ENCODE data around the gene HBG2. TPM values are rescaled to one million over a fixed set of nuclear protein-coding genes. Genes with fewer than 3 reads are reported as not detected.
A peak's percentile ranks its signal among the peaks of the same experiment; 100 is the strongest.
"Not testable (repeated sequence)": the region's sequence is repeated elsewhere in the genome, so short reads cannot be mapped to it uniquely, and the experiment has no call there.

Gene HBG2
- total RNA-seq, 4 donors from 2014 or later = not detected

GRCh38 chr11:5298451-5298850 lies 43.9 kb upstream of the HBG2 start:
- H3K27me3 ChIP-seq = no peaks in the 10 kb centered on the region
- H3K36me3 ChIP-seq = no peaks in the 10 kb centered on the region
- H3K4me1 ChIP-seq = no peaks in the 10 kb centered on the region
- H3K9me3 ChIP-seq = no peaks in the 10 kb centered on the region
- H3K4me3 ChIP-seq = no peak overlapping the region
- no peak overlapping the region for H3K27ac ChIP-seq
- no peak for DNase-seq (ENCODE audit: low spot score in 2 of 2)
- WGBS, 2 donors = 45 to 100% methylated on average over 1 of the region's 1 CpG
- TF ChIP-seq EP300 (IDR thresholded peaks at IDR 0.05) (no peak), CTCF (IDR thresholded peaks at IDR 0.05) (no peak), POLR2A (IDR thresholded peaks at IDR 0.05) (no peak)

- Histone ChIP-seq H3K9me3 (no peaks in the 10 kb centered on the region), H3K36me3 (no peaks in the 10 kb centered on the region), H3K27me3 (no peaks in the 10 kb centered on the region), H3K4me3 (no peak overlapping the region), H3K27ac (no peak overlapping the region), H3K4me1 (no peaks in the 10 kb centered on the region)
- WGBS, 2 donors = 55 to 66% methylated on average over 4 of the region's 4 CpGs
- DNase-seq (ENCODE audit: low spot score in 2 of 2) = no peak
- no peak for TF ChIP-seq CTCF (IDR thresholded peaks at IDR 0.05)
- TF ChIP-seq POLR2A (IDR thresholded peaks at IDR 0.05) = no peak
- no peak for TF ChIP-seq EP300 (IDR thresholded peaks at IDR 0.05)
These were observed 43.2 kb upstream of the HBG2 start for GRCh38 chr11:5297721-5298323.

- 94 to 95% methylated on average over 18 to 36 of the region's 41 CpGs for WGBS, 2 donors
- H3K27ac ChIP-seq; H3K4me3 ChIP-seq; H3K9me3 ChIP-seq; DNase-seq (ENCODE audit: low spot score in 2 of 2); H3K4me1 ChIP-seq; H3K27me3 ChIP-seq; H3K36me3 ChIP-seq: not testable (repeated sequence)
These were observed 39.9 kb upstream of the HBG2 start for GRCh38 chr11:5294342-5294995.

- DNase-seq (ENCODE audit: low spot score in 2 of 2) = no peak
- Histone ChIP-seq H3K27ac (no peak overlapping the region), H3K9me3 (no peaks in the 10 kb centered on the region), H3K27me3 (no peaks in the 10 kb centered on the region), H3K4me1 (no peaks in the 10 kb centered on the region), H3K4me3 (no peak overlapping the region), H3K36me3 (no peaks in the 10 kb centered on the region)
- WGBS, 2 donors = 95% methylated on average over 8 of the region's 8 CpGs
- TF ChIP-seq POLR2A (IDR thresholded peaks at IDR 0.05) (no peak), CTCF (IDR thresholded peaks at IDR 0.05) (no peak), EP300 (IDR thresholded peaks at IDR 0.05) (no peak)
These were observed 38.4 kb upstream of the HBG2 start for GRCh38 chr11:5293028-5293427.

GRCh38 chr11:5291207-5291838 lies 36.7 kb upstream of the HBG2 start:
- WGBS, 2 donors = 84 to 95% methylated on average over 1 of the region's 1 CpG
- Histone ChIP-seq H3K36me3 (no peaks in the 10 kb centered on the region), H3K4me3 (no peak overlapping the region), H3K4me1 (no peaks in the 10 kb centered on the region), H3K27me3 (no peaks in the 10 kb centered on the region), H3K9me3 (no peaks in the 10 kb centered on the region), H3K27ac (no peak overlapping the region)
- TF ChIP-seq POLR2A (IDR thresholded peaks at IDR 0.05) (no peak), CTCF (IDR thresholded peaks at IDR 0.05) (peak in 1 of 5 experiments; percentile 11), EP300 (IDR thresholded peaks at IDR 0.05) (no peak)
- DNase-seq (ENCODE audit: low spot score in 2 of 2) = no peak
